Stimulated activated naive CD8-positive, alpha-beta T cell treated with anti-CD3 and anti-CD28 coated beads, Interleukin-15, amount 100 ng/mL, for 72 hours (primary cell): ENCODE data around the gene GPC4.

ENCODE experiments used
- ATAC-seq: fragments of 150-1000 bp; cut with Tn5 transposase; 2 replicates; pipeline ENCODE4 v1.10.0; 2021; ENCODE audit warnings: mild to moderate bottlenecking, moderate library complexity
- DNase-seq, 2 donors: peaks; one replicate each; pipeline ENCODE4 v3.0.0; 2021 to 2022
- H3K27ac Mint-ChIP-seq, 2 donors: one replicate each; pipeline ENCODE4 v1.8.0; 2022; ENCODE audit warnings: mild to moderate bottlenecking in 2 of 2, mixed read lengths in 2 of 2, moderate library complexity in 2 of 2
- H3K27me3 Mint-ChIP-seq: one replicate; pipeline ENCODE4 v1.8.0; 2022; ENCODE audit warnings: mixed read lengths
- H3K4me1 Mint-ChIP-seq: one replicate; pipeline ENCODE4 v1.8.0; 2022; ENCODE audit warnings: mild to moderate bottlenecking, mixed read lengths
- H3K4me3 Mint-ChIP-seq, 2 donors: one replicate each; pipeline ENCODE4 v1.8.0; 2022; ENCODE audit warnings: mild to moderate bottlenecking in 2 of 2, mixed read lengths in 2 of 2, moderate library complexity in 1 of 2
- H3K9me3 Mint-ChIP-seq, 2 donors: one replicate each; pipeline ENCODE4 v1.8.0; 2022; ENCODE audit warnings: mixed read lengths in 2 of 2

GPC4 gene

DNA sequence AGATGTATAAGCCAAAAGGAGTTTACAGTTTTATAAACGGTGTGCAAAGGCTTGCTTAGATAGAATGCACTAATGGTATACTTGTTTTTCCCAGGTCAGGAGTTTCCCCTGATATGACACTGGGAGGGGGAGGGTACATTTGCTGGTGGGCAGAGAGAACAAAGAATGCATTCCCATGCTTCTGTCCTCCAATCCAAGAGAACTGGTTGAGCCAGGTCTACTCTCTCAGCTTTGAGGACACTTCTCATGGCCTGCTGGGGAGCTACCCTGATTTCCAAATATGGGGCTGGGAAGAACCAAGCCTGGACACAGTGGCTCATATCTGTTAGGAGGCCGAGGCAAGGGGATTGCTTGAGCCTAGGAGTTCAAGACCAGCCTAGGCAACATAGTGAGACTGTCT lies 3.3 kb upstream of the GPC4 start:
- Mint-ChIP-seq H3K9me3 (no peaks in the 10 kb centered on the region), H3K27me3 (peaks cover 71% of the 10 kb centered on the region), H3K27ac (no peak overlapping the region), H3K4me3 (no peak overlapping the region), H3K4me1 (peaks cover 8% of the 10 kb centered on the region)
- ATAC-seq (no peak), DNase-seq (no peak)

DNA sequence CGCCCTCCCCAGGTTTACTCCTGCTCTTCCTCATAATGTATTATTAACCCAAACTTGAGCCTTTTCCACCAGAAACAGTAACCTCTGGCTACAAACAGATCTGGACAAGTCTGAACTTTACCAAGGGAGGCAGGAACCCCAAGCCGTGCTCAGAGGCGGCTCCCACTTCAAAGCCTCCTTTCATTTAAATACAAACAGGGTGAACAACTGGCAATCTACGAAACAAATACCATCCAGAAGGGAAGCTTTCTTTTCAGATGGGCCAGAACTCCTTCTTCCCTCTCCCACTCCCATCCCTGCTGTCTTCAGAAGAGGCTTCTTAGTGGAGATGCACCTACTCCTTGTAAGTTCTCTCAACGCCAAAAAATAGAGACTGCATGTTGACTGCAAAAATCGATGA lies 2.1 kb upstream of the GPC4 start:
- H3K4me1 Mint-ChIP-seq: peaks cover 8% of the 10 kb centered on the region
- H3K27me3 Mint-ChIP-seq: peaks cover 80% of the 10 kb centered on the region
- no peak for ATAC-seq
- no peak for DNase-seq
- no peak overlapping the region for H3K4me3 Mint-ChIP-seq
- no peak overlapping the region for H3K27ac Mint-ChIP-seq
- H3K9me3 Mint-ChIP-seq: no peaks in the 10 kb centered on the region

DNA sequence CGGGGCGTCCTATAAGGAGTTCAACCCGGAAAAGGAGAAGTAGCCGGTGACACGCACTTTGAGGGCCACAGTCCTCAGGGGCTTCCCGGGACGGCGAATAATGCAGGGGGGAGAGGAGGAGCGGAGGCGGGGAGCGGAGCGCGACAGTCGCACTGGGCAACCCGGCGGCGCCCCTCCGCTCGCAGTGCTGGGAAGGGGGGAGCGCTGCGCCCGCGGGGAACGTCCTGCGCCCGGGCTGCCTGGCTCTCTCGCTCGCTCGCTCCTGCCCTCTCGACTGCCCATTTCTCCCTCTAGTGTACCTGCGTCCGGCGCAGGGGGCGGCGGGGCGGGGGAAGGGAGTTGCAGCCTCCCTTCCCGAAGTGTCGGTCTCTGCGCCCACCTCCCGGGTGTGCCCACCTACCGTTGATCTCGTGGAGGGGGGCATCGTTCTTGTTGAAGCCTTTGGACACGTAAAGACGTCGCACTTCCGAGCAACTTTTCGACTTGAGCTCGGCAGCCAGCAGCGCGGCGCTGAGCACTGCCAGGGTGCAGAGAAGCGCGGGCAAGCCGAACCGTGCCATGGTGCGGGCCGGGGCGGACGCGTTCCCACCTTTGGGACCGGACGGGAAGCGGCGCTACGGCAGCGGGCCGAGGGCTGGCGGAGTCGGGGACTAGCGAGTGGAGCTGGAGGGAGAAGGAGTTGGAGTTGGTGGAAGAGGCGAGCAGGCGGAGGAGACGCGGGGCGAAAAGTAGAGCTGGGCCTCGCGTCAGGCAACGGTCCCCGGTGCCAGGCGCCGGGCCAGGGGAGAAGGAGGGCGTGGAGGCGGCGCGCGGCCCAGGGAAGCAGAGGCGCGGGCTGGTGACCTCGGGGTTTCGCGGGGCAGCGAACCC lies 648 bp downstream of the GPC4 start:
- peaks cover 64% of the 10 kb centered on the region for H3K27me3 Mint-ChIP-seq
- peak; percentile 71 for ATAC-seq
- peak; percentile 2 to 9 for DNase-seq
- H3K4me3 Mint-ChIP-seq: peak overlapping the region; percentile 82 to 83
- H3K9me3 Mint-ChIP-seq: no peaks in the 10 kb centered on the region
- H3K27ac Mint-ChIP-seq: no peak overlapping the region
- peaks cover 8% of the 10 kb centered on the region for H3K4me1 Mint-ChIP-seq

GRCh38 chrX:133413218-133413925 lies 1.9 kb downstream of the GPC4 start:
- Mint-ChIP-seq H3K4me1 (peaks cover 8% of the 10 kb centered on the region), H3K4me3 (peak overlapping the region in 1 of 2 donors; percentile 82), H3K9me3 (no peaks in the 10 kb centered on the region), H3K27ac (no peak overlapping the region), H3K27me3 (peaks cover 54% of the 10 kb centered on the region)
- ATAC-seq (no peak), DNase-seq (no peak)

- no peak for DNase-seq
- no peak overlapping the region for H3K4me3 Mint-ChIP-seq
- no peaks in the 10 kb centered on the region for H3K9me3 Mint-ChIP-seq
- peaks cover 50% of the 10 kb centered on the region for H3K27me3 Mint-ChIP-seq
- no peak for ATAC-seq
- peaks cover 8% of the 10 kb centered on the region for H3K4me1 Mint-ChIP-seq
- H3K27ac Mint-ChIP-seq: no peak overlapping the region
Measured at GRCh38 chrX:133412665-133413064, 2.6 kb downstream of the GPC4 start.

DNA sequence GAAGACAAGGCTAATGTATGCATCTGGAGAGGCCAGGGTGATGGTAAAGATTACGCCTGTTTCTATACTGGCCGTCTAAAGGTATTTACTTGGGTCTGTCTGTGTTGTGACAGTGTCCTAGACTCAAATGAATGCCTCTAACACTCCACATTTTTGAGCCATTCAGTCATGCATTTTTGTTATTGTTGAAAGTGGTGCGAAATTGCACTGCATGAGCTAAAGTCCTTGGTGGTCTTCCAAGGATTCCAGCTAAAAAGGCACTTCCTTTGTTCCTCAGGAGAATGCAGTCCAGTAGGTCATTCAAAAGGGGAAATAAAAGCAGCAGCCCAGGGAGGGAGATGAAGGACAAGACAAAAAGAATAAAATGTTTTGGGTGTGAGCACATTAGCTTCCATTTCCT lies 3.0 kb downstream of the GPC4 start:
- peaks cover 8% of the 10 kb centered on the region for H3K4me1 Mint-ChIP-seq
- H3K4me3 Mint-ChIP-seq: no peak overlapping the region
- peaks cover 48% of the 10 kb centered on the region for H3K27me3 Mint-ChIP-seq
- ATAC-seq: no peak
- DNase-seq: no peak
- no peaks in the 10 kb centered on the region for H3K9me3 Mint-ChIP-seq
- H3K27ac Mint-ChIP-seq: no peak overlapping the region

DNA sequence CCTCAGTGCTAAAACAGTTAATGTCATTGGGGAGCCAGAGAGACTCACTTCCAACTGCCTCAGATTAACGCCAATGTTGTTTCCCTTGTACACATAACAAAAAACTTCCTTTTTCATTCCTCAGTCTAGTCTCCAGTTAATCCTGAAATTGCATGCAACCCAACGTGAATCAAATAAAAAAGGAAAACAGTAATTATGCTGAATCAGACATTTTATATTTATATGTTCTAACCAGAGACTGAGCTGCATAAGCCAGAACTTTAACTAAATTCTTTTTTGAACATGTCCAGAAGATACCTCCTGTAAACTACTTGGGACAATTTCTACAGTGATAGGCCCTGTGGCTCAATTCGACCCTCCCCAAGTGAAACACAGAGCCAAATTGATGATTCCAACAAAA lies 4.7 kb downstream of the GPC4 start:
- Mint-ChIP-seq H3K4me1 (peaks cover 8% of the 10 kb centered on the region), H3K4me3 (no peak overlapping the region), H3K9me3 (no peaks in the 10 kb centered on the region), H3K27ac (no peak overlapping the region), H3K27me3 (peaks cover 33% of the 10 kb centered on the region)
- ATAC-seq: no peak
- DNase-seq: no peak

DNA sequence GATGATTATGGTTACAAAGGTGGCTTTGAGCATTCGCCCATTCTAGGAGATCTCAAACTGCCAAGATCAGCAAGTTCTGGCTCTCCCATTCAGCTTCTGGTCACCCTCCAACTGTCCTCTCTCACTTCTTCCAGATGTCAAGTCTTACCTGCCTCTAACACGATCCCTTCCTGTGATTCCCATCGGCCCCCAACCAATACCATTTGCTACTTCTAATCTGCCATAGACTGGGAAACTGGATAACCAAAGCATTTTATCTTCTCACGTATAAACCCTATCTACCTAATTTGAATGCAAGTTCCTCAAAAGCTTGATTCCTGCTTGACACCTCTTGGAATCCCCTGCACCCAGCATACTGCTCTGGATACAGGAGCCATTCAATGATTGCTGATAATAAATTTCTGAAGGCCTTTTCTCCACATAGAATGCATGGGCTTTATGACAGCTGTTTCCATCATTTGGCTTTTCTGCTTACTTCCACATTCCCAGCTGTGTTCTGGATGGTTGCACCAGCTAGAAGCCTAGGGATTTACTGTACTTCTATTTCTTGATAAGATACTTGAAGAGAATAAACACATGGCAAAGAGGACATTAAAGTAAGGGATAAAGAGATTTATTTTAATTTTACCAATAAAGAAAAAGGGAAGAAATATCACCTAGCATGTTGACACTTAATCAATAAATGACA lies 9.6 kb downstream of the GPC4 start:
- ATAC-seq (no peak), DNase-seq (no peak)
- Mint-ChIP-seq H3K27ac (no peak overlapping the region), H3K4me1 (peaks cover 10% of the 10 kb centered on the region), H3K27me3 (peaks cover 6% of the 10 kb centered on the region), H3K9me3 (no peaks in the 10 kb centered on the region), H3K4me3 (no peak overlapping the region)

DNA sequence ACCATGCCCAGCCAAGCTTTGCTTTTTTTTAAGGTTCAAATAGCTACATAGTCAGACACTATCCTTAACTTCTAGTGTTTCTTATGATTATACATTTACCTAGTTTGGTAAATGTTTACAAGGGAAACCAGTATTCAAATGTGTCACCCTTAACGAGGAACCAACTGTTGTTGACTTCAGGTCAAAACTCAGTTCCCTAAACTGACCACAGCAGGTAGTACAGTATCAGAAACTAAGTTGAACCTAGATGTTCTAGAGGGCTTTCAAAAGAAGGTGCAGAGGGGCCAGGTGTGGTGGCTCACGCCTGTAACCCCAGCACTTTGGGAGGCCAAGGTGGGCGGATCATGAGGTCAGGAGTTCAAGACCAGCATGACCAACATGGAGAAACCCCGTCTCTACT lies 11.3 kb downstream of the GPC4 start:
- H3K9me3 Mint-ChIP-seq: no peaks in the 10 kb centered on the region
- no peak overlapping the region for H3K27ac Mint-ChIP-seq
- peaks cover 10% of the 10 kb centered on the region for H3K4me1 Mint-ChIP-seq
- ATAC-seq: no peak
- peaks cover 6% of the 10 kb centered on the region for H3K27me3 Mint-ChIP-seq
- no peak overlapping the region for H3K4me3 Mint-ChIP-seq
- DNase-seq: no peak

DNA sequence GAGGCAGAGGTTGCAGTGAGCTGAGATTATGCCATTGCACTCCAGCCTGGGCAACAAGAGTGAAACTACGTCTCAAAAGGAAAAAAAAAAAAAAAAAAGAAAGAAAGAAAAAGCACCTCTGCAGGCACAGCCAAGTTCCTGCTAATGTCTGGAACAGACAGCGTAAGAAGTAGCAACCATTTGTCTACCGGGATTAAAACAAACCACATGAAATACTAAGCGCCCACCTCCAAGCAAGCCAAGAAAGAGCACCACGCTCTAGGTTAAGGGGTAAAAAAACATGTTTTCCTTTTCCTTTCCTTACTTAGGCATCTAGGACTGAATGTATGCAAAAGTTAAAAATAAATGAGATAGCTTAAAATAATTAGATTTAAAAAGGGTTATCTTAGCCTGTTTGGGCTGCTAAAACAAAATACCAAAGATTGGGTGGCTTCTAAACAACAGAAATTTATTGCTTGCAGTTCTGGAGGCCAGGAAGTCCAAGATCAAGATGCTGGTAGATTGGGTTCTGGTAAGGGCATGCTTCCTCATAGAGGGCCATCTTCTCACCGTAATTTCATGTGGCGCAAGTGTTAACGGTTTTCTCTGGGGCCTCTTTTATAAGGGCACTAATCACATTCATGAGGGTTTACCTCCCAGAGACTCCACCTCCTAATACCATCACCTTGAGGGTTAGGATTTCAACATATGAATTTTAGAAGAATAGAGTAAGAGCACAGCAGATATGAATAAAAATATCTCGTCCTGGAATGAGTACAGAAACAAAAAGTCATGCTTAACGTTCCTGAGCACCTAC lies 12.3 kb downstream of the GPC4 start:
- DNase-seq (no peak), ATAC-seq (no peak)
- Mint-ChIP-seq H3K27me3 (peaks cover 6% of the 10 kb centered on the region), H3K27ac (peak overlapping the region; percentile 74 to 77), H3K4me1 (peaks cover 10% of the 10 kb centered on the region), H3K4me3 (no peak overlapping the region), H3K9me3 (no peaks in the 10 kb centered on the region)

DNA sequence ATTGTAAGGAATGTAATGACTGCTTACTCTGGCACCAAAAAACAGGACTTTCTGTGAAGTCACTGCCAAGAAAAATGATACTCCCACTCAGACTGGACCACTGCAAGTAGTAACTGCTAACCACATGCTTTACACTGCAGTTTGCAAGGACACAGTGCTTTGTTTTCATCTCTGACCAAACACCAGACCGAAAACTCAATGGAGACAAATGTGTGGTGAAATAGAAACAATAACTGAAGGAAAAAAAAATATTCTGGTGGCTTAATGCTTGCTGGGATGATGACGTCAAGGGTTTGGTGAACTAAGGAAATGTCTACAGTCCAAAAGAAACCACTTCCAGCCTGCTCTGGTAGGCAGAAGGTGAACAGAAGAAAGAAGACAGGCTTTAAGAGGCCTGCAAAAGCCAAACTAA lies 13.2 kb downstream of the GPC4 start:
- no peak for DNase-seq
- Mint-ChIP-seq H3K27me3 (no peaks in the 10 kb centered on the region), H3K4me3 (peak overlapping the region; percentile 8 to 49), H3K4me1 (peaks cover 10% of the 10 kb centered on the region), H3K27ac (peak overlapping the region; percentile 74 to 77), H3K9me3 (no peaks in the 10 kb centered on the region)
- ATAC-seq: peak; percentile 83

DNA sequence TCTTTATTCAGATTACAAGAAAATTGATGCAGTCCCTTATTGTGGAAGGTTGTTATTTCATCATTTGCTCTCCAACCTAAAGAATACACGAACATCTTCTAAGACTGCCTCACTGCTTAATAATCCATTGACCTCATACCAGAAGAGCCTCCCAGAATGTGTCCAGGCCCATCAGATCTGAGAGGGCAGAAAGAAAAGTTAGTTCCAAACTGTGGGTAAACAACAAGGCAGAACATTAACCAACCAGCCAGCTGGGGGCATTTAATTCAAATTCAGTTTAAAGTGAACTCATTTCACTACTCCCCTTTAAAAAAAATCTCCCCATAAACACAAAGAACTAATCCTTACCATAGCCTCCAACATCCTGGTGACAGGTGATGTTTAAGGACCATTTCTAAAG lies 13.8 kb downstream of the GPC4 start:
- no peaks in the 10 kb centered on the region for H3K27me3 Mint-ChIP-seq
- peaks cover 10% of the 10 kb centered on the region for H3K4me1 Mint-ChIP-seq
- no peak overlapping the region for H3K27ac Mint-ChIP-seq
- ATAC-seq (no peak), DNase-seq (no peak)
- H3K4me3 Mint-ChIP-seq: no peak overlapping the region
- H3K9me3 Mint-ChIP-seq: no peaks in the 10 kb centered on the region

GRCh38 chrX:133399411-133399810 lies 15.9 kb downstream of the GPC4 start:
- peaks cover 10% of the 10 kb centered on the region for H3K4me1 Mint-ChIP-seq
- no peak for ATAC-seq

DNA sequence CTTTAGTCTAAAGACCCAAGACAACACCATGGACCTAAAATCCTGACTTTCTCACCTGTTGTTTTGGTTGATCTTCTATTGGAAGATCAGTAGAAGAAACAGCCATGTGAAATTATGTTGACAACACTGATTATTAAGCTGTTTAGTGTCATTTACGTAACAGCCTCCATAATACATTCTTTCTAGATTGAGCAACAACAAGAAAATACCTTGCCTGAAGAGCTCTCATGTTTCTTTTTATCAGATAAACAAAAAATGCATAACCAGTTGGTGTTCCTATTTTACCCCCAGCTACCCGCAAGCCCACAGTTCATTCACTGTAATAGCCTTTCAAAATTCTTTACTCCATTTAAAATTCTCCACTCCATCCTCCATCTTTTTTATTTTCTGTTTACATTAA lies 20.5 kb downstream of the GPC4 start:
- Mint-ChIP-seq H3K4me1 (no peaks in the 10 kb centered on the region), H3K27ac (no peak overlapping the region), H3K4me3 (no peak overlapping the region), H3K9me3 (no peaks in the 10 kb centered on the region), H3K27me3 (no peaks in the 10 kb centered on the region)
- no peak for DNase-seq
- no peak for ATAC-seq

More at GRCh38 chrX:133399411-133399810, 15.9 kb downstream of the GPC4 start:
- H3K9me3 Mint-ChIP-seq: no peaks in the 10 kb centered on the region
- no peak overlapping the region for H3K27ac Mint-ChIP-seq
- no peak for DNase-seq
- H3K4me3 Mint-ChIP-seq: no peak overlapping the region
- H3K27me3 Mint-ChIP-seq: no peaks in the 10 kb centered on the region

GRCh38 chrX:133392671-133393070 lies 22.6 kb downstream of the GPC4 start:
- no peak overlapping the region for H3K27ac Mint-ChIP-seq
- no peaks in the 10 kb centered on the region for H3K9me3 Mint-ChIP-seq
- H3K4me1 Mint-ChIP-seq: no peaks in the 10 kb centered on the region
- no peaks in the 10 kb centered on the region for H3K27me3 Mint-ChIP-seq
- H3K4me3 Mint-ChIP-seq: no peak overlapping the region
- DNase-seq (no peak), ATAC-seq (no peak)
